ENCODE data around the gene PPP1R37. TPM values are rescaled to one million over a fixed set of nuclear protein-coding genes. Genes with fewer than 3 reads are reported as not detected.

Gene PPP1R37
- total RNA-seq, 1 donor from 2014 or later = 31.1 TPM

DNA sequence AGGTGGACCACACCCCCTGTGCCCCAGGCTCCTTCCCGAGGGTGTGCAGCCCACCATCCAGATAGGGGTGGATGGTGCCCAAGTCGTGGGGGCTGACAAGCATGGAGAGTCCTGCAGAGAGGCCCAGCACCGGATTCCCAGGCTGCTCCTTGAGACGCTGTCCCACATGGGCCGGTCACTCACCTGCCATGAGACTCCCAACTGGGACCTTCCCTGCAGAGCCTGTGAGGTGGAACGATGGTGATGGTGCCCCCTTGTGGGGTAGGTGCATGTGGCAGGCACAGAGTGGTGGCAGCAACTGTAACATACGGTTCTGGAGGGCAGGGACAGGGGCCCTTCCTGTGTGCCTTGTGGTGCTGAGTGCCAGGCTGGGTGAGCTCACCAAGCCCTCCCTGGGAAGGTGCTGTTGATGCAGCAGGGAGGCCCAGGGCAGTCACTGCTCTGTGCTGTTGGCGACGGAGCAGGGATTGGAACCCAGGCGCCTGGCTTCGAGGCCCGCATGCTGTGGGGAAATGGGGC is 33.1 kb downstream of the PPP1R37 start:
- DNase-seq (peak; percentile 82), ATAC-seq (peak; percentile 91)
- H3K4me1 ChIP-seq = peaks cover 3% of the 10 kb centered on the region
- intact Hi-C loops (cut with DNase I) = no loop called here
- H3K9me3 ChIP-seq = no peaks in the 10 kb centered on the region
- no peaks in the 10 kb centered on the region for H3K27me3 ChIP-seq
- H3K27ac ChIP-seq = no peak overlapping the region
- TF ChIP-seq, protein P1, sequence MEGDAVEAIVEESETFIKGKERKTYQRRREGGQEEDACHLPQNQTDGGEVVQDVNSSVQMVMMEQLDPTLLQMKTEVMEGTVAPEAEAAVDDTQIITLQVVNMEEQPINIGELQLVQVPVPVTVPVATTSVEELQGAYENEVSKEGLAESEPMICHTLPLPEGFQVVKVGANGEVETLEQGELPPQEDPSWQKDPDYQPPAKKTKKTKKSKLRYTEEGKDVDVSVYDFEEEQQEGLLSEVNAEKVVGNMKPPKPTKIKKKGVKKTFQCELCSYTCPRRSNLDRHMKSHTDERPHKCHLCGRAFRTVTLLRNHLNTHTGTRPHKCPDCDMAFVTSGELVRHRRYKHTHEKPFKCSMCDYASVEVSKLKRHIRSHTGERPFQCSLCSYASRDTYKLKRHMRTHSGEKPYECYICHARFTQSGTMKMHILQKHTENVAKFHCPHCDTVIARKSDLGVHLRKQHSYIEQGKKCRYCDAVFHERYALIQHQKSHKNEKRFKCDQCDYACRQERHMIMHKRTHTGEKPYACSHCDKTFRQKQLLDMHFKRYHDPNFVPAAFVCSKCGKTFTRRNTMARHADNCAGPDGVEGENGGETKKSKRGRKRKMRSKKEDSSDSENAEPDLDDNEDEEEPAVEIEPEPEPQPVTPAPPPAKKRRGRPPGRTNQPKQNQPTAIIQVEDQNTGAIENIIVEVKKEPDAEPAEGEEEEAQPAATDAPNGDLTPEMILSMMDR (IDR thresholded peaks at IDR 0.05) = peak; percentile 75
- no peak overlapping the region for H3K4me3 ChIP-seq
- no peaks in the 10 kb centered on the region for H3K36me3 ChIP-seq

DNA sequence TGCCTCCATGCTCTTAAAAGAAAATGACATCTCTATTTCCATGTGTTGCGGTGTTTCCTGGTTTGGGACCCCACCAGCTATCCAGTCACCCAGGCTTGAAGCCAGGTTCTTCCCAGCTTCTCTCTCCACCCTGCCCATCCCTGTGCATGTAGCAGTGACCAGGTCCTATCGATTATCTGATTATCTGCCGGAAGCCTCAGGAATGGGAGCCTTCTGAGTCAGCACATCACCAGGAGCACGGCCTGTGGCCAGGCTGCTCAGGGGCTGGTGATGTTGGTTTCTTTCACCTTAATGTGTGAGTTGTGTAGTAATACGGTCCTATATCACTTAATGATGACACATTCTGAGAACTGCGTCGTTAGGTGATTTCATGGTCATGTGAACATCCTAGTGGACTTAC is 33.7 kb downstream of the PPP1R37 start:
- ATAC-seq = no peak
- TF ChIP-seq, protein P1 (IDR thresholded peaks at IDR 0.05) = no peak
- Histone ChIP-seq H3K27ac (no peak overlapping the region), H3K4me1 (peaks cover 3% of the 10 kb centered on the region), H3K27me3 (no peaks in the 10 kb centered on the region), H3K36me3 (no peaks in the 10 kb centered on the region), H3K4me3 (no peak overlapping the region), H3K9me3 (no peaks in the 10 kb centered on the region)
- no peak for DNase-seq
- intact Hi-C loops (cut with DNase I) = no loop called here

DNA sequence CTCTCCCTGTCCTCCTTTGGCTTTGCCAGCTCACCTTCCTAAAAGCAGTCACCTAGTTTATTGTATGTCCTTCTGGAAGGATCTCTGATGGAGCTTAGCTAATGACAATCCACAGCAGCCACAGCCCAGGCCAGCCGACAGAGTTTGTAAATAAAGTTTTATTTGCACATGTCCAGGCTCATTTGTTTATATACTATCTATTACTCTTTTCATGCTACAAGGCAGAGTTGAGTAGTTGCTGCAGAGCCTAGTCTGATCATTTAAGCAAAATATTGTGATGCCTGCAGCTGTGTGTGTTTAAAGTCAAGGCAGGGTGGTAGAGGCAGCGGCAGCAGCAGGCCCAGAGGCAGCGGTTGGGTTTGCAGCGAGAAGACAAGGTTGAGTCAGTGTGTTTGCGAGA is 35.2 kb downstream of the PPP1R37 start:
- Histone ChIP-seq H3K4me1 (peaks cover 3% of the 10 kb centered on the region), H3K9me3 (no peaks in the 10 kb centered on the region), H3K36me3 (no peaks in the 10 kb centered on the region)

DNA sequence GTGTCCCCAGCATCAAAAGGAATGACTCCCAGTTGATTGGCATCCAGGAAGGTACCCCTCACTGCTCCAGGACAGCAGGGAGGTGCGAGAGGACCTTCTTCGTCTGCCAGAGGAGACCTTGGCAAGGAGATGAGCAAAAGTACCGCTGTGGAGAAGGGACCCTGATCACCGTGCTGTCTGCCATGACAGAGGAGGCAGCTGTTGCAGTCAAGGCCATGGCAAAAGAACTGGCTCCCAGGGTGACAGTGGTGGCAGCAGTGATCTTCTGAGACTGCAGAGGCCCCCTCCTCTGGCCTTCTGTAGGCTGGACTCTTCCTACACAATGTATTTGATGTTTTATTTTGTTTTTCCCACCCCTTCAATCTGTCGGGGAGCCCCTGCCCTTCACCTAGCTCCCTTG is 35.8 kb downstream of the PPP1R37 start:
- Histone ChIP-seq H3K36me3 (no peaks in the 10 kb centered on the region), H3K4me1 (peaks cover 3% of the 10 kb centered on the region), H3K4me3 (no peak overlapping the region), H3K27me3 (no peaks in the 10 kb centered on the region), H3K9me3 (no peaks in the 10 kb centered on the region), H3K27ac (no peak overlapping the region)
- DNase-seq (no peak), ATAC-seq (no peak)
- TF ChIP-seq, protein P1 (IDR thresholded peaks at IDR 0.05) = no peak
- intact Hi-C loops (cut with DNase I) = no loop called here

More for the DNA sequence above, 35.2 kb downstream of the PPP1R37 start:
- H3K27ac ChIP-seq = no peak overlapping the region
- intact Hi-C loops (cut with DNase I) = no loop called here
- TF ChIP-seq, protein P1 (IDR thresholded peaks at IDR 0.05) = no peak
- ATAC-seq (no peak), DNase-seq (no peak)
- no peaks in the 10 kb centered on the region for H3K27me3 ChIP-seq
- no peak overlapping the region for H3K4me3 ChIP-seq

DNA sequence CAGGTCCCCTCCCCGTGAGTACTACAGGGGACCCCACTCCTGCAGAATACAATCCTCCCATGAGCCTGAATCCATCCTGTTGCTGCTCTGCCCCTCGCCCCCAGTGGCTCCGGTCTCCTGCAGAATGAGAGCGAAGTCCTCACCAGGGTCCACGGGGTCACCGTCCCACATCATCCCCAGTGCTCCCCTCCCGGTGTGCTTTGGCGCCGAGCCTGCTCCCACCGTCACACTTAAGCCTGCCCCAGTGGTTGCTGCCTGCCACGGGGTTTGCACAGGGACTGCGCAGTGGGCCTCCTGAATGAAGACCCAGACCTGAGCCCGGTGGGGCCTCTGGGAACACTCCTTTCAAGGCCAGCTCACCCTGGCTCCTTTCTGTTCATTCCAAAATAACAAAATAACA is 37.3 kb downstream of the PPP1R37 start:
- peaks cover 3% of the 10 kb centered on the region for H3K4me1 ChIP-seq
- DNase-seq (no peak), ATAC-seq (no peak)
- no peaks in the 10 kb centered on the region for H3K9me3 ChIP-seq
- TF ChIP-seq, protein P1 (IDR thresholded peaks at IDR 0.05) = no peak
- no peaks in the 10 kb centered on the region for H3K27me3 ChIP-seq
- intact Hi-C loops (cut with DNase I) = no loop called here
- no peak overlapping the region for H3K4me3 ChIP-seq
- no peaks in the 10 kb centered on the region for H3K36me3 ChIP-seq
- no peak overlapping the region for H3K27ac ChIP-seq
